H1 (cell line): ENCODE data around the gene GCAT. TPM values are rescaled to one million over a fixed set of nuclear protein-coding genes. Genes with fewer than 3 reads are reported as not detected.

Source experiments
- CTCF ChIA-PET: fragments of 300-600 bp; sonication (Branson Sonifier 250); formaldehyde crosslinking; loops from one replicate; lab custom pipeline; 2021; ENCODE audit not compliant: partially characterized antibody; lab: Charles Lee
- POLR2A ChIA-PET: fragments of 300-600 bp; sonication (Branson Sonifier 250); formaldehyde crosslinking; loops from one replicate; lab custom pipeline; 2021; ENCODE audit warnings: inconsistent platforms; ENCODE audit not compliant: partially characterized antibody; lab: Charles Lee
- DNase-seq, 2 experiments: peaks; one replicate each; pipeline versions ENCODE4 v3.0.0 to v3.0.0-alpha.2; 2010 to 2022; ENCODE audit warnings: low spot score in 2 of 2, low read depth in 1 of 2, mixed read lengths in 1 of 2
- FAIRE-seq: peaks from 2 replicates; lab custom pipeline; 2011; peaks lifted over from hg19 to GRCh38; lab: Jason Lieb, UNC
- H2AFZ ChIP-seq: 2 replicates; pipeline ENCODE4 v1.8.1; 2012; ENCODE audit warnings: low read length, inconsistent platforms
- H2AK5ac ChIP-seq: 2 replicates; pipeline ENCODE4 v1.6.1; 2013; ENCODE audit warnings: low read depth, low read length
- H2BK120ac ChIP-seq: replicated peaks from 2 replicates; pipeline ENCODE3; 2013; ENCODE audit warnings: low read depth, low read length, inconsistent platforms
- H2BK12ac ChIP-seq: 2 replicates; pipeline ENCODE4 v1.6.1; 2013; ENCODE audit warnings: low read depth, low read length
- H2BK15ac ChIP-seq: 2 replicates; pipeline ENCODE4 v1.6.1; 2013; ENCODE audit warnings: low read length
- H2BK20ac ChIP-seq: 2 replicates; pipeline ENCODE4 v1.6.1; 2013; ENCODE audit warnings: low read length
- H2BK5ac ChIP-seq: 2 replicates; pipeline ENCODE4 v1.6.1; 2013; ENCODE audit warnings: low read depth, low read length
- H3K14ac ChIP-seq: 2 replicates; pipeline ENCODE4 v1.6.1; 2013; ENCODE audit warnings: inconsistent platforms; ENCODE audit not compliant: insufficient read length
- H3K18ac ChIP-seq: 2 replicates; pipeline ENCODE4 v1.6.1; 2013; ENCODE audit warnings: low read length; ENCODE audit errors: extremely low read depth
- H3K23ac ChIP-seq: 2 replicates; pipeline ENCODE4 v1.6.1; 2013; ENCODE audit warnings: inconsistent platforms; ENCODE audit not compliant: insufficient read length
- H3K23me2 ChIP-seq: 2 replicates; pipeline ENCODE4 v1.6.1; 2013; ENCODE audit warnings: low read depth, low read length
- H3K27ac ChIP-seq: 2 replicates; pipeline ENCODE4 v1.6.1; 2011; ENCODE audit warnings: low read depth, low read length, inconsistent platforms
- H3K27me3 ChIP-seq, 4 experiments: replicated peaks in 1 of 4; 1 replicate in 1 of 4; 2 replicates in 3 of 4; pipeline versions ENCODE4 v1.6.1 to v1.8.1; 2011 to 2013; ENCODE audit warnings: low read length in 3 of 4, mild to moderate bottlenecking in 3 of 4, inconsistent platforms in 2 of 4, mixed read lengths in 2 of 4, moderate library complexity in 1 of 4; ENCODE audit not compliant: control insufficient read depth in 3 of 4, insufficient read depth in 3 of 4; ENCODE audit errors: extremely low read depth in 1 of 4
- H3K36me3 ChIP-seq, 4 experiments: 2 replicates each; pipeline versions ENCODE4 v1.6.1 to v1.8.1; 2011 to 2013; ENCODE audit warnings: mild to moderate bottlenecking in 4 of 4, low read length in 3 of 4, moderate library complexity in 2 of 4, control low read depth in 1 of 4, inconsistent platforms in 1 of 4; ENCODE audit not compliant: insufficient read depth in 4 of 4, control insufficient read depth in 2 of 4
- H3K4ac ChIP-seq: replicated peaks from 2 replicates; pipeline ENCODE3; 2013; ENCODE audit warnings: low read length, low read depth, mixed read lengths, inconsistent platforms; ENCODE audit not compliant: insufficient read length
- H3K4me1 ChIP-seq, 4 experiments: replicated peaks in 1 of 4; 1 replicate in 1 of 4; 2 replicates in 3 of 4; pipeline versions ENCODE4 v1.6.1 to v1.8.1; 2011 to 2013; ENCODE audit warnings: low read length in 3 of 4, inconsistent platforms in 2 of 4, mixed read lengths in 1 of 4; ENCODE audit not compliant: insufficient read depth in 4 of 4, control insufficient read depth in 3 of 4
- H3K4me2 ChIP-seq, 2 experiments: 2 replicates each; pipeline versions ENCODE4 v1.6.1 to v1.8.1; 2011 to 2013; ENCODE audit warnings: low read depth in 2 of 2, low read length in 2 of 2, control low read depth in 1 of 2, inconsistent platforms in 1 of 2, mild to moderate bottlenecking in 1 of 2; ENCODE audit not compliant: insufficient read depth in 1 of 2
- H3K4me3 ChIP-seq, 4 experiments: fragments of 200-600, 300-600 bp in 1 of 4; sonication (generic), shearing (Covaris generic), sonication (Bioruptor Twin) in 1 of 4; 2 replicates each; pipeline versions ENCODE4 v1.5.1 to v1.8.1; 2011 to 2016; ENCODE audit warnings: low read length in 4 of 4, low read depth in 3 of 4, control low read depth in 2 of 4, inconsistent platforms in 2 of 4, mild to moderate bottlenecking in 2 of 4, mixed read lengths in 1 of 4, moderate library complexity in 1 of 4; ENCODE audit not compliant: insufficient read depth in 2 of 4; ENCODE audit errors: extremely low read depth in 1 of 4
- H3K56ac ChIP-seq: replicated peaks from 2 replicates; pipeline ENCODE3; 2013; ENCODE audit warnings: low read depth, mild to moderate bottlenecking, mixed read lengths, low read length, inconsistent platforms; ENCODE audit not compliant: insufficient read length
- H3K79me1 ChIP-seq: 2 replicates; pipeline ENCODE4 v1.6.1; 2013; ENCODE audit warnings: low read depth, low read length, control low read depth
- H3K79me2 ChIP-seq, 2 experiments: 2 replicates each; pipeline versions ENCODE4 v1.6.1 to v1.8.1; 2012 to 2013; ENCODE audit warnings: low read length in 2 of 2, mild to moderate bottlenecking in 2 of 2, inconsistent platforms in 1 of 2; ENCODE audit not compliant: insufficient read depth in 2 of 2, control insufficient read depth in 1 of 2
- H3K9ac ChIP-seq, 4 experiments: replicated peaks in 1 of 4; 1 replicate in 1 of 4; 2 replicates in 3 of 4; pipeline versions ENCODE4 v1.6.1 to v1.8.1; 2011 to 2013; ENCODE audit warnings: low read depth in 3 of 4, low read length in 3 of 4, control low read depth in 2 of 4, mild to moderate bottlenecking in 2 of 4, moderate library complexity in 2 of 4, inconsistent platforms in 1 of 4; ENCODE audit errors: extremely low read depth in 1 of 4
- H3K9me3 ChIP-seq, 2 experiments: 2 replicates each; pipeline versions ENCODE4 v1.6.1 to v1.8.1; 2012 to 2013; ENCODE audit warnings: mild to moderate bottlenecking in 2 of 2, moderate library complexity in 2 of 2, control low read depth in 1 of 2, inconsistent platforms in 1 of 2, low read depth in 1 of 2, low read length in 1 of 2, mixed read lengths in 1 of 2; ENCODE audit not compliant: insufficient read depth in 2 of 2
- H4K20me1 ChIP-seq, 2 experiments: replicated peaks in 1 of 2; 2 replicates each; pipeline versions ENCODE3 to v1.8.1; 2011 to 2013; ENCODE audit warnings: inconsistent platforms in 2 of 2, low read length in 2 of 2, mild to moderate bottlenecking in 1 of 2; ENCODE audit not compliant: insufficient read depth in 2 of 2, control insufficient read depth in 1 of 2
- H4K5ac ChIP-seq: 2 replicates; pipeline ENCODE4 v1.6.1; 2013; ENCODE audit warnings: low read length, low read depth, mixed read lengths, inconsistent platforms; ENCODE audit not compliant: insufficient read length
- H4K8ac ChIP-seq: 2 replicates; pipeline ENCODE4 v1.8.0; 2013; ENCODE audit warnings: mild to moderate bottlenecking, moderate library complexity, low read length, inconsistent platforms; ENCODE audit not compliant: insufficient read depth; ENCODE audit errors: extremely low read depth
- H4K91ac ChIP-seq: replicated peaks from 2 replicates; pipeline ENCODE3; 2013; ENCODE audit warnings: low read length, mixed read lengths, inconsistent platforms; ENCODE audit not compliant: insufficient read length
- EGR1 ChIP-seq: IDR thresholded peaks from 2 replicates; pipeline ENCODE4 v1.6.1; 2011; ENCODE audit warnings: low read depth, low read length, borderline replicate concordance
- SP4 ChIP-seq: IDR thresholded peaks from 2 replicates; pipeline ENCODE4 v1.6.1; 2012; ENCODE audit warnings: low read length, inconsistent platforms
- SRF ChIP-seq: IDR thresholded peaks from 2 replicates; pipeline ENCODE4 v1.6.1; 2011; ENCODE audit warnings: mild to moderate bottlenecking, low read depth, low read length, moderate library complexity
- YY1 ChIP-seq: IDR thresholded peaks from 2 replicates; pipeline ENCODE4 v1.6.1; 2011; ENCODE audit warnings: low read depth, mild to moderate bottlenecking, low read length
- ZNF274 ChIP-seq: IDR thresholded peaks from 2 replicates; pipeline ENCODE4 v1.7.0; 2012; ENCODE audit warnings: low read length, borderline replicate concordance; ENCODE audit errors: extremely low read depth
- WGBS, 2 experiments: shearing (Covaris generic) in 1 of 2; methylation state at CpG; one replicate each; pipeline versions ENCODE4 v1.1.6 to v1.1.7; 2013 to 2015; ENCODE audit warnings: low lambda C conversion rate in 2 of 2, mixed read lengths in 2 of 2, inconsistent platforms in 1 of 2, low coverage in 1 of 2, missing lambda C conversion rate in 1 of 2; ENCODE audit not compliant: insufficient replicate concordance in 2 of 2, insufficient coverage in 1 of 2, insufficient read length in 1 of 2; ENCODE audit errors: extremely low coverage in 1 of 2, missing lambda C conversion rate in 1 of 2; 5-methylcytosine and 5-hydroxymethylcytosine counted together
- polyA plus RNA-seq, 7 experiments: library from polyadenylated mRNA; depleted of rRNA in 3 of 7; stranded (reverse) in 5 of 7; unstranded in 2 of 7; fragments of >200 nt in 5 of 7; fragments of 200-250 nt in 2 of 7; gene quantifications; 1 replicate in 5 of 7; 2 replicates in 1 of 7; 4 replicates in 1 of 7; pipeline versions ENCODE4 v1.2.1 to v1.2.3, GENCODE V29; 2011 to 2013; ENCODE audit warnings: missing spikeins in 2 of 7, mixed read lengths in 2 of 7
- total RNA-seq: library from RNA; stranded (reverse); fragmentation: NEBNext Ultra II Directional; extraction: Animal tissue kit (Norgen Biotek cat#: 25700); gene quantifications from 2 replicates; pipeline ENCODE4 v1.2.1, GENCODE V29; 2021

The GCAT gene
- total and polyA plus RNA-seq, 2 of the 8 experiments (the other 6 are each of a cell fraction or from before 2014, with no cell fraction given): 24.3 to 47.5 TPM

GRCh38 chr22:37794376-37794775, 13.4 kb upstream of the GCAT start:
- H4K5ac ChIP-seq: no peak overlapping the region
- H3K4me1 ChIP-seq: no peaks in the 10 kb centered on the region

More at GRCh38 chr22:37794376-37794775, 13.4 kb upstream of the GCAT start:
- no peak overlapping the region for H3K9ac ChIP-seq
- H2AK5ac ChIP-seq: no peak overlapping the region
- H3K79me1 ChIP-seq: no peaks in the 10 kb centered on the region
- no peak overlapping the region for H2BK20ac ChIP-seq
- no peak overlapping the region for H3K27ac ChIP-seq
- POLR2A ChIA-PET: interaction anchor here (0.7 to 2.2 kb wide), 5 partner anchors 9 to 47 kb away, joined by 3 to 6 read pairs (median 4); a partner anchor contains a TSS
- FAIRE-seq (no peak), DNase-seq (no peak)
- H4K8ac ChIP-seq: no peak overlapping the region
- H4K91ac ChIP-seq: no peak overlapping the region
- H3K9me3 ChIP-seq: no peaks in the 10 kb centered on the region
- H4K20me1 ChIP-seq: no peaks in the 10 kb centered on the region
- no peak overlapping the region for H2BK120ac ChIP-seq
- H3K79me2 ChIP-seq: no peaks in the 10 kb centered on the region
- CTCF ChIA-PET: interaction anchor here (0.6 to 1.9 kb wide), 5 partner anchors 11 to 157 kb away, joined by 3 to 5 read pairs (median 4); no protein-coding TSS in a partner anchor
- no peaks in the 10 kb centered on the region for H3K23me2 ChIP-seq
- H3K56ac ChIP-seq: no peak overlapping the region
- no peak overlapping the region for H3K4me3 ChIP-seq
- TF ChIP-seq EGR1 (no peak), SRF (no peak), YY1 (0 out of 2 replicates have a peak, but pooled peaks have one; percentile 13), ZNF274 (no peak), SP4 (no peak)
- H3K4ac ChIP-seq: no peak overlapping the region
- H3K4me2 ChIP-seq: no peak overlapping the region
- H3K27me3 ChIP-seq: peaks cover 0 to 6% (median 3%) of the 10 kb centered on the region in 4 experiments; a peak in 3 of 7 replicates
- H3K14ac ChIP-seq: no peak overlapping the region
- H3K36me3 ChIP-seq: no peaks in the 10 kb centered on the region
- no peak overlapping the region for H2AFZ ChIP-seq
- 87% methylated on average over 2 of the region's 2 CpGs; no CpG with 5 or more reads in 1 of the 2 experiments for WGBS, 2 experiments
- H2BK5ac ChIP-seq: no peak overlapping the region
- no peak overlapping the region for H3K23ac ChIP-seq
- no peak overlapping the region for H2BK15ac ChIP-seq
- no peak overlapping the region for H3K18ac ChIP-seq
- H2BK12ac ChIP-seq: no peak overlapping the region
